ENCODE measurements around the gene TTN. TPM values are rescaled to one million over a fixed set of nuclear protein-coding genes. Genes with fewer than 3 reads are reported as not detected.
"Not testable (repeated sequence)": the region's sequence is repeated elsewhere in the genome, so short reads cannot be mapped to it uniquely, and the experiment has no call there.

The TTN gene
- total RNA-seq, 1 experiment from 2014 or later = 0.05 TPM

DNA sequence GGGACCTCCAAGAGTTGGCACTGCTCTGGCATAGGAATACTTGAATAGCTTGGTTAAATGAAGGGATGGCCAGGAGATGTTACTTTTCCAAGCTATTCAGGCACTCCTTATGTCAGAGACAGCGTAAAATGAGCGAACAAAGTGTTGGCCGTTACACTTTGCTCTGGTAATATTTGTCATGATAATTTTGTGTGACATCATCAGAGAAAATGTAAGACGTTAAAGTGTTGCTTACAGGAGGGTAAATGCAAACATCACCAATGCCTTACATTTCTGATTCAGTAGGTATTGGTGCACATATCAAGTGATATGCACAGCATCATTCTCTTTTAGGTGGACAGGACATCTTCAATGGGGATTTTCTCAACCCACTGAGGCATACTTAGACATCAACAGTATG lies 281.0 kb downstream of the TTN start:
- H3K4me1 ChIP-seq (ENCODE audit: control insufficient read depth in 1 of 2, insufficient read depth in 2 of 2, low read length in 2 of 2) = peaks cover 0 to 4% of the 10 kb centered on the region in 2 experiments; a peak in 1 of 4 replicates

DNA sequence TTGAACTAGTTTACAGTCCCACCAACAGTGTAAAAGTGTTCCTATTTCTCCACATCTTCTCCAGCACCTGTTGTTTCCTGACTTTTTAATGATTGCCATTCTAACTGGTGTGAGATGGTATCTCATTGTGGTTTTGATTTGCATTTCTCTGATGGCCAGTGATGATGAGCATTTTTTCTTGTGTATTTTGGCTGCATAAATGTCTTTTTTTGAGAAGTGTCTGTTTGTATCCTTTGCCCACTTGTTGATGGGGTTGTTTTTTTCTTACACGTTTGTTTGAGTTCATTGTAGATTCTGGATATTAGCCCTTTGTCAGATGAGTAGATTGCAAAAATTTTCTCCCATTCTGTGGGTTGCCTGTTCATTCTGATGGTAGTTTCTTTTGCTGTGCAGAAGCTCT lies 281.8 kb downstream of the TTN start:
- H3K27ac ChIP-seq (ENCODE audit: low read depth, low read length); intact Hi-C loops (cut with micrococcal nuclease); H3K9me3 ChIP-seq (ENCODE audit: control insufficient read depth in 1 of 2, insufficient read depth in 1 of 2, low read depth in 1 of 2, low read length in 2 of 2); H3K4me3 ChIP-seq (replicated peaks in 1 of 2; ENCODE audit: low read depth in 1 of 2, low read length in 2 of 2); H3K9me2 ChIP-seq (ENCODE audit: insufficient read depth); CTCF ChIA-PET; H3K36me3 ChIP-seq (ENCODE audit: control insufficient read depth in 1 of 2, insufficient read depth in 2 of 2, low read length in 2 of 2); DNase-seq (ENCODE audit: low read depth, low spot score); RAD21 ChIA-PET (ENCODE audit: low non-redundant PET in 1 of 2, low total read pairs in 2 of 2, uncharacterized antibody in 2 of 2, unreplicated experiment in 2 of 2); H3K27me3 ChIP-seq (ENCODE audit: insufficient read depth, low read length); H2AFZ ChIP-seq (ENCODE audit: low read depth, low read length, poor library complexity, severe bottlenecking); H4K20me1 ChIP-seq (ENCODE audit: insufficient read depth); ATAC-seq; H3K4me2 ChIP-seq (ENCODE audit: low read length); H3K4me1 ChIP-seq (ENCODE audit: control insufficient read depth in 1 of 2, insufficient read depth in 2 of 2, low read length in 2 of 2); POLR2A ChIA-PET; BruUV-seq (replicated peaks); H3K9ac ChIP-seq (ENCODE audit: low read length): not testable (repeated sequence)
- peaks cover 20% of the 10 kb centered on the region for H3K79me2 ChIP-seq (ENCODE audit: insufficient read depth, low read length)

More for the DNA sequence above, 281.0 kb downstream of the TTN start:
- no peaks in the 10 kb centered on the region; the same call in 1 of the 2 replicates for H4K20me1 ChIP-seq (ENCODE audit: insufficient read depth)
- BruUV-seq (replicated peaks) = no TSS peak
- RAD21 ChIA-PET (ENCODE audit: low non-redundant PET in 1 of 2, low total read pairs in 2 of 2, uncharacterized antibody in 2 of 2, unreplicated experiment in 2 of 2) = no interaction called here
- H3K4me2 ChIP-seq (ENCODE audit: low read length) = no peak overlapping the region
- intact Hi-C loops (cut with micrococcal nuclease) = no loop called here
- H2AFZ ChIP-seq (ENCODE audit: low read depth, low read length, poor library complexity, severe bottlenecking) = no peak overlapping the region
- CTCF ChIA-PET = no interaction called here
- POLR2A ChIA-PET = no interaction called here
- H3K9ac ChIP-seq (ENCODE audit: low read length) = no peak overlapping the region
- H3K9me3 ChIP-seq (ENCODE audit: control insufficient read depth in 1 of 2, insufficient read depth in 1 of 2, low read depth in 1 of 2, low read length in 2 of 2) = no peaks in the 10 kb centered on the region
- H3K27ac ChIP-seq (ENCODE audit: low read depth, low read length) = no peak overlapping the region
- TF ChIP-seq MAX (IDR thresholded peaks at IDR 0.05) (no peak), SP1 (IDR thresholded peaks at IDR 0.05; ENCODE audit: low read depth) (no peak), FOSL1 (IDR thresholded peaks at IDR 0.05; ENCODE audit: low read depth) (no peak), ZNF274 (IDR thresholded peaks at IDR 0.05; ENCODE audit: low read depth, low read length) (no peak), JUND (IDR thresholded peaks at IDR 0.05) (no peak)
- DNase-seq (ENCODE audit: low read depth, low spot score) = no peak
- H3K4me3 ChIP-seq (replicated peaks in 1 of 2; ENCODE audit: low read depth in 1 of 2, low read length in 2 of 2) = no peak overlapping the region
- no peaks in the 10 kb centered on the region for H3K36me3 ChIP-seq (ENCODE audit: control insufficient read depth in 1 of 2, insufficient read depth in 2 of 2, low read length in 2 of 2)
- no peak for ATAC-seq
- no peaks in the 10 kb centered on the region for H3K27me3 ChIP-seq (ENCODE audit: insufficient read depth, low read length)
- H3K9me2 ChIP-seq (ENCODE audit: insufficient read depth) = no peaks in the 10 kb centered on the region
- peaks cover 20% of the 10 kb centered on the region for H3K79me2 ChIP-seq (ENCODE audit: insufficient read depth, low read length)

DNA sequence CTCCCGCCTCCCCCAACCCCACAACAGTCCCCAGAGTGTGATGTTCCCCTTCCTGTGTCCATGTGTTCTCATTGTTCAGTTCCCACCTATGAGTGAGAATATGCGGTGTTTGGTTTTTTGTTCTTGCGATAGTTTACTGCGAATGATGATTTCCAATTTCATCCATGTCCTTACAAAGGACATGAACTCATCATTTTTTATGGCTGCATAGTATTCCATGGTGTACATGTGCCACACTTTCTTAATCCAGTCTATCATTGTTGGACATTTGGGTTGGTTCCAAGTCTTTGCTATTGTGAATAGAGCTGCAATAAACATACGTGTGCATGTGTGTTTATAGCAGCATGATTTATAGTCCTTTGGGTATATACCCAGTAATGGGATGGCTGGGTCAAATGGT lies 282.2 kb downstream of the TTN start:
- H4K20me1 ChIP-seq (ENCODE audit: insufficient read depth); H3K27me3 ChIP-seq (ENCODE audit: insufficient read depth, low read length); DNase-seq (ENCODE audit: low read depth, low spot score); CTCF ChIA-PET; POLR2A ChIA-PET; H2AFZ ChIP-seq (ENCODE audit: low read depth, low read length, poor library complexity, severe bottlenecking); H3K36me3 ChIP-seq (ENCODE audit: control insufficient read depth in 1 of 2, insufficient read depth in 2 of 2, low read length in 2 of 2); BruUV-seq (replicated peaks); ATAC-seq; H3K4me1 ChIP-seq (ENCODE audit: control insufficient read depth in 1 of 2, insufficient read depth in 2 of 2, low read length in 2 of 2); H3K27ac ChIP-seq (ENCODE audit: low read depth, low read length); H3K9me3 ChIP-seq (ENCODE audit: control insufficient read depth in 1 of 2, insufficient read depth in 1 of 2, low read depth in 1 of 2, low read length in 2 of 2); RAD21 ChIA-PET (ENCODE audit: low non-redundant PET in 1 of 2, low total read pairs in 2 of 2, uncharacterized antibody in 2 of 2, unreplicated experiment in 2 of 2); H3K9ac ChIP-seq (ENCODE audit: low read length); H3K4me3 ChIP-seq (replicated peaks in 1 of 2; ENCODE audit: low read depth in 1 of 2, low read length in 2 of 2); H3K4me2 ChIP-seq (ENCODE audit: low read length); intact Hi-C loops (cut with micrococcal nuclease); H3K9me2 ChIP-seq (ENCODE audit: insufficient read depth): not testable (repeated sequence)
- H3K79me2 ChIP-seq (ENCODE audit: insufficient read depth, low read length) = peaks cover 20% of the 10 kb centered on the region

Data from HCT116 (cell line).